Astrocyte of the cerebellum (primary cell): ENCODE measurements around the gene MRPL50.

ENCODE experiments used
- DNase-seq: peaks from one replicate; pipeline ENCODE4 v3.0.0-alpha.2; 2011; ENCODE audit warnings: low read depth
- H3K4me3 ChIP-seq: 2 replicates; pipeline ENCODE4 v1.5.1; 2011; ENCODE audit warnings: mild to moderate bottlenecking, low read depth, low read length, moderate library complexity
- in situ Hi-C: cut with HindIII; loops from 2 replicates; pipeline ENCODE4 v1.10.0; 2017; ENCODE audit warnings: low sequenced_read_pairs
- TF ChIP-seq, protein P1 (sequence below): IDR thresholded peaks from 2 replicates; pipeline ENCODE4 v1.5.1; 2012; ENCODE audit warnings: low read length, low read depth, moderate library complexity, mild to moderate bottlenecking; ENCODE audit errors: missing control alignments

The MRPL50 gene

DNA sequence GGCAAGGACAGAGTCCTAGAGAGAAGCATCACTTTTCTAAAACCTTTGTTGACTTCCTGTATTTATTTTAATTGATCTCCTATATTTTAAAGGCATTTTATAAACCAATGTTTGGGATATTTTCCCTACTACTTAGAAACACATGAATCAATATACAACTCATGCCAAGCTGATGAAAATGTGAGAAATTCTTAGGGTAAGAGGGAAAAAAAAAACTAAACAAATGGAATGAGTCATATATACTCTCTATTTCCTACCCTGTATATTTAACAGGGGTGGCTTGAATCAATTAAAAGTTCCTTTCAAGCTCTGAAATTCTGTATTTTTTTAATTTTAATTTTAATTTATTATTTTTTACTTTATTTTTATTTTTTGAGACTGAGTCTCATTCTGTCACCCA is 33.2 kb downstream of the MRPL50 start:
- DNase-seq: no peak
- TF ChIP-seq, protein P1, sequence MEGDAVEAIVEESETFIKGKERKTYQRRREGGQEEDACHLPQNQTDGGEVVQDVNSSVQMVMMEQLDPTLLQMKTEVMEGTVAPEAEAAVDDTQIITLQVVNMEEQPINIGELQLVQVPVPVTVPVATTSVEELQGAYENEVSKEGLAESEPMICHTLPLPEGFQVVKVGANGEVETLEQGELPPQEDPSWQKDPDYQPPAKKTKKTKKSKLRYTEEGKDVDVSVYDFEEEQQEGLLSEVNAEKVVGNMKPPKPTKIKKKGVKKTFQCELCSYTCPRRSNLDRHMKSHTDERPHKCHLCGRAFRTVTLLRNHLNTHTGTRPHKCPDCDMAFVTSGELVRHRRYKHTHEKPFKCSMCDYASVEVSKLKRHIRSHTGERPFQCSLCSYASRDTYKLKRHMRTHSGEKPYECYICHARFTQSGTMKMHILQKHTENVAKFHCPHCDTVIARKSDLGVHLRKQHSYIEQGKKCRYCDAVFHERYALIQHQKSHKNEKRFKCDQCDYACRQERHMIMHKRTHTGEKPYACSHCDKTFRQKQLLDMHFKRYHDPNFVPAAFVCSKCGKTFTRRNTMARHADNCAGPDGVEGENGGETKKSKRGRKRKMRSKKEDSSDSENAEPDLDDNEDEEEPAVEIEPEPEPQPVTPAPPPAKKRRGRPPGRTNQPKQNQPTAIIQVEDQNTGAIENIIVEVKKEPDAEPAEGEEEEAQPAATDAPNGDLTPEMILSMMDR: no peak
- H3K4me3 ChIP-seq: no peak overlapping the region
- in situ Hi-C loops: no loop called here

DNA sequence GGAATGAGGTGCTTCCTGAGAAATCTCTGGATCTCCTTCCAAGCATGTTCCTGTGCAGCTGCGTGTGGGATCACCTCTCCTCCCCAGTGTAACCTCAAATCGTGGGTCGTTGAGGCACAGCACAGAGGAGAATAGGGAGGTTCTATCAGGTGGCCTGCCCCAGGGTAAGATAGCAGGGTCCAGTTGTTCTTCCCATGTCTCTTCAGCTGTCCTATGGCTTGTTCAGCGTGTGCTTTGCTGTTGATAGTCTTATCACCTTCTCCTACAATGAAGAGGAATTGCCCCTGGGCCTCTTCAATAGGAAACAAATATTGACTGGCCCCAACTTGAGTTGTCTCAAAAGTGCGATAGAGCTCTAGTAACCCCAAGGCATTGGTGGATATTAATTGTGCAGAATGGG is 36.0 kb downstream of the MRPL50 start:
- no peak overlapping the region for H3K4me3 ChIP-seq
- TF ChIP-seq, protein P1: no peak
- no peak for DNase-seq
- in situ Hi-C loops: no loop called here

DNA sequence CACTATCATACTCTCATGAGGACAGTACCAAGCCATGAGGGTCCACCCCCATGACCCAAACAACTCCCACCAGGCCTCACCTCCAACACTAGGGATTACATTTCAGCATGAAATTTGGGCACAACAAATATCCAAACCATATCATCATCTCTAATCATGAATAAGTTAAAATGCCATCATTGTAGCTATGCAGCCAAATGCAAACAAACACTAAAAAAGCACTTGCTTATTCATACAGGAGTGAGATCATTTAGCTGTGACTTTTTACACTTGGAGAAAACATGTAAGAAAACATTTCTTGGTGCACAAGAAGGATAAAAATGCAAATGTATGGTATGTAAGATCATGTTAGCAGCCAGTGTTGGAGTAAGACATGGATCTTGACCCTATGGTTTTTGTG is 37.8 kb downstream of the MRPL50 start:
- TF ChIP-seq, protein P1: no peak
- in situ Hi-C loops: no loop called here
- no peak overlapping the region for H3K4me3 ChIP-seq
- DNase-seq: no peak

DNA sequence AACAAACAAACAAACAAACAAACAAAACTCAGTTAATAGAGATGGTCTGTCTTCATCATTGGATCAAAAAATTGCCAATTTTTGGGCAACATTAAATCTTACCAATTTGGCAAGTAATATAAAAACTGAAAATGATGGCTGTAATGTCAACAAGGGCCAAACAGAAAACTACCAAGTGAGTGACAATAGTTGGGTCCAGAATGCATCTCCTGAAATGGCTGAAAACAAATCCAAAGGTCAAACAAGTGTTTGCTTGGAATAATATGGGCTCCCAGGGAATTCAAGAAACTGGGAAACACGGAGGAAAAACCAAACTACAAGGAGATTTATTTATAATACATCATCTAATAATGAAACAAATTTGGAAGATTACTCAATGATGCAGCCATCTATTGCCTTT is 38.7 kb downstream of the MRPL50 start:
- TF ChIP-seq, protein P1: no peak
- no peak for DNase-seq
- H3K4me3 ChIP-seq: no peak overlapping the region
- in situ Hi-C loops: no loop called here

DNA sequence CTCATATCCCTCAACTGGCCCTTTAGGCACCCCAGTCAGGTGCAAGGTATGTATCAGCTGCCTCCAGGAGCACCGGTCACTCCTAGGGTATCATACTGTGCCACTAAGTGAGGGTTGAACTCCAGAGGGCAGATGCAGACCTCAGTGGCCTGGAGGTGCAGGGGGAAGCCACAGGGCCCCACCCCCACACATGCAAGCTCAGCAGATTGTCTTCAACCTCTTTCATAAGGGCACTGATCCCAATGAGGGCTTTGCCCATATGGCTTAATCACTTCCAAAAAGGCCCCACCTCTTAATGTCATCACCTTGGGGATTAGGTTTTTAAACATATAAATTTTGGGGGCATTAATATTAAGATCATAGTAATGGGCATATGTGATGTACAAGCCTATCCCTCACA is 41.8 kb downstream of the MRPL50 start:
- TF ChIP-seq, protein P1: no peak
- no peak overlapping the region for H3K4me3 ChIP-seq
- DNase-seq: no peak
- in situ Hi-C loops: no loop called here

DNA sequence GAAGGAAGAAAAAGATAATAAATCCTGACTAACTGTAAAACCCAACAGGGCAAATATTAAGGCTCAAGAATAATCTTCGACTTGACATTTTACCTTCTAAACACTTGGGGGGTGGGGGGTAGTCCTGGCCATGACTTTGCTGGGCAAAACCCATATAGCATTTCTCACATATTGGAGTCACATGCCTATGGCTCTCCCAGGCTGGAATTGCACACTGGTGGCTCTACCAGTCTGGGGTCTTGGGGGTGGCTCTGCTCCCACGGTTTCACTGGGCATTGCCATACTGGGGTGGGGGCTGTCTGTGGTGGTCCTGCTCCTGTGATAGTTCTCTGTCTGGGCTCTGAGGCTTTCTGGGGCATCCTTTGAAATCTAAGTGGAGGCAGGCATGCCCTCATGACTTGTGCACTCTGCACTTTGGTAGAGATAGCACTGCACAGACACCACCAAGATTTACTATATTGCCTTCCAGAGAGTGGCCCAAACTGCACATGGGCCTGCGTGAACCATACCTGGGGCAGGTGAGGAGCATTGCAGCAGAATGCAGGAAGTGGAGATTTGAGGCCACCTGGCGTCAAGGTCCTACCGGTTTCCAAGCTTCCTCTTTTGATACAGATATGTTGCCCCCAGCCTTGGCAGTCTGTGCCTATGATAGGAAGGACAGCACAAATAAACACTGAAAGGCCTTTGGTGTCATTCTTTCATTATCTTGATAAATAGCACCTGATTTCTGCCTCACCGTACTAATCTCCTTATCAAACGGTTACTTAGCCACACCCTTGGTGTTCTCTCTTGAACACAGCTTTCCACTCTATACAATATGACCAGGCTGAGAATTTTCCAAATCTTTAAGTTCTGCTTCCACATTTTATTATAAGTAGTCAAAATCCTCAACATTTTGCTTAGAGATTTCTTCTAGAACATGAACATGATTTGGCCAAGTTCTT is 43.4 kb downstream of the MRPL50 start:
- no peak overlapping the region for H3K4me3 ChIP-seq
- TF ChIP-seq, protein P1: no peak
- in situ Hi-C loops: no loop called here
- no peak for DNase-seq
